Glomerular visceral epithelial cell (primary cell): Measurements from ENCODE around the gene FZD2.

Source experiments
- DNase-seq: peaks from one replicate; pipeline ENCODE4 v3.0.0-alpha.2; 2016; ENCODE audit errors: extremely low spot score

Gene FZD2

GRCh38 chr17:44607836-44608690, 50.8 kb downstream of the FZD2 start:
- DNase-seq, result no peak

GRCh38 chr17:44608727-44609435, 51.6 kb downstream of the FZD2 start:
- DNase-seq, result no peak

- no peak for DNase-seq
Observed at GRCh38 chr17:44610331-44610730, 53.0 kb downstream of the FZD2 start.
